Psoas muscle (tissue), 8 donors: ENCODE data around the gene FAM83F. TPM values are rescaled to one million over a fixed set of nuclear protein-coding genes. Genes with fewer than 3 reads are reported as not detected.

Experiments
- ATAC-seq, 4 donors: fragments of 200-7000 bp; cut with Tn5 transposase; one replicate each; pipeline ENCODE4 v1.9.1; 2020; ENCODE audit warnings: moderate library complexity in 3 of 4, mild to moderate bottlenecking in 2 of 4
- DNase-seq, 2 donors: peaks; one replicate each; pipeline ENCODE4 v3.0.0-alpha.2; 2020
- H3K27ac ChIP-seq: fragments of 200-600 bp; one replicate; pipeline ENCODE4 v1.8.0; 2022
- H3K27me3 ChIP-seq, 3 donors: fragments of 200-600 bp in 1 of 3; one replicate each; pipeline versions ENCODE4 v1.6.1 to v1.8.0; 2013 to 2022; ENCODE audit warnings: low read length in 2 of 3, mild to moderate bottlenecking in 2 of 3, moderate library complexity in 1 of 3; ENCODE audit not compliant: insufficient read depth in 3 of 3
- H3K36me3 ChIP-seq, 2 donors: fragments of 200-600 bp in 1 of 2; one replicate each; pipeline versions ENCODE4 v1.6.1 to v1.8.0; 2013 to 2022; ENCODE audit warnings: low read depth in 1 of 2, mild to moderate bottlenecking in 1 of 2, moderate library complexity in 1 of 2; ENCODE audit not compliant: insufficient read depth in 1 of 2
- H3K4me1 ChIP-seq: fragments of 200-600 bp; one replicate; pipeline ENCODE4 v1.8.0; 2022
- H3K4me3 ChIP-seq: fragments of 200-600 bp; one replicate; pipeline ENCODE4 v1.8.0; 2022; ENCODE audit warnings: mild to moderate bottlenecking
- H3K9me3 ChIP-seq: fragments of 200-600 bp; one replicate; pipeline ENCODE4 v1.8.0; 2022
- WGBS, 3 donors: extraction: QIAGEN DNeasy Blood & Tissue Kit; methylation state at CpG; one replicate each; pipeline versions ENCODE4 v1.1.6 to v1.1.7; 2013; 5-methylcytosine and 5-hydroxymethylcytosine counted together
- intact Hi-C, 2 donors: fragments of 100-400 bp; cut with DNase I; formaldehyde crosslinking; loops; one replicate each; pipeline versions ENCODE4 v1.11.0 to v1.14.2; 2022
- polyA plus RNA-seq, 3 donors: library from polyadenylated mRNA; stranded (reverse); fragments of 200-250 nt; gene quantifications; one replicate each; pipeline ENCODE4 v1.2.3, GENCODE V29; 2013
- total RNA-seq, 4 donors: library from RNA; stranded (reverse); fragmentation: NEBNext Ultra II Directional in 2 of 4; extraction: Animal tissue kit (Norgen Biotek cat#: 25700) in 2 of 4; gene quantifications; one replicate each; pipeline versions ENCODE4 v1.2.1 to v1.2.4, GENCODE V29; 2021 to 2023
- TF ChIP-seq, protein P1 (sequence below): fragments of 200-600 bp; IDR thresholded peaks from one replicate; pipeline ENCODE4 v1.8.0; 2022; ENCODE audit warnings: antibody characterized with exemption
- donor health status: healthy with polysubstance abuse.
- donor health status: DM: no; HTN: no; CAD: no; lungs with moderate emphysema.
- donor health status: Bipolar disorder and iron deficiency.
- donor health status: healthy.
- donor health status: DM: yes; HTN: yes; CAD: no.
- donor health status: DM: no; HTN: no; CAD: no.
- donor health status: DM: no; HTN: no; CAD: no.
- donor health status: DM: yes; HTN: yes; CAD: no.

The FAM83F gene
- total and polyA plus RNA-seq, 7 donors: under 0.01 to 0.10 (median 0.03) TPM; not detected in 1

DNA sequence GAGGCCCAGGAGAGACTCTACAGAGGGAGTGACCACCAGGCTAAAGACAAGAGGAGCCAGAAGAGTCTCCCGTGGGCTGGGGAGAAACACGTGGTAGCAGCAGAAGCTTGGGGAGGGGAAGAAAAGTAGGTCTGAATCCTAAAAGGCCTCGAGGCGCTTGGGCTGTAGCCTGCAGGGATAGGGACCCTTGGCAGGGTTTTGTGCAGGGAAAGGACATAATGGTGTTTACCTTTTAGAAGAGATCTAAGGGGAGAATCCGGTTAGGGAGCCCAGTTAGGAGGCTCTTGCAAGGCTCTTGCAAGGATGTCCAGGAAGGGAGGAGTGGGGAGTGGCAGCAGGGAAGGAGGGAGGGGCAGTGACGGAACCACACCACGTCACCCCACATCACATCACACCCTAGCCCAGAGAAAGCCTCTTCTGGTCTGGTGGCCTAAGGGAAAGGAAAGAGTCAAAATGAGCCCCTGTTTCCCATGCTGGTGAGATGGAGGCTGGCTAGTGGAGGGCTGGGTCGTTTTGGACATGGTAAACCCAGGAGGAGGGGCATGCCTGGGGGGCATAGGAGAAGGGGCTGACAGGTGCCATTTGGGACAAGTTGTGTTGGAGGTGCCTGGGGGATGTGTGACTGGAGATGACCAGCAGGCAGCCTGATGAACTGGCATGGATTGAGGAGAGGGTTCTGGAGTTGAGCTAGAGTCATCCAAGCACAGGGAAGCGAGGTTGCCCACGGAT lies 6.2 kb upstream of the FAM83F start:
- DNase-seq: no peak
- intact Hi-C loops: no loop called here
- Histone ChIP-seq H3K27ac (no peak overlapping the region), H3K4me3 (no peak overlapping the region), H3K4me1 (no peaks in the 10 kb centered on the region), H3K27me3 (peaks cover 0 to 18% (median 0%) of the 10 kb centered on the region in 3 donors), H3K36me3 (no peaks in the 10 kb centered on the region), H3K9me3 (no peaks in the 10 kb centered on the region)
- no peak for ATAC-seq
- 71 to 77% (median 73%) methylated on average over 10 of the region's 10 CpGs for WGBS, 3 donors
- TF ChIP-seq, protein P1, sequence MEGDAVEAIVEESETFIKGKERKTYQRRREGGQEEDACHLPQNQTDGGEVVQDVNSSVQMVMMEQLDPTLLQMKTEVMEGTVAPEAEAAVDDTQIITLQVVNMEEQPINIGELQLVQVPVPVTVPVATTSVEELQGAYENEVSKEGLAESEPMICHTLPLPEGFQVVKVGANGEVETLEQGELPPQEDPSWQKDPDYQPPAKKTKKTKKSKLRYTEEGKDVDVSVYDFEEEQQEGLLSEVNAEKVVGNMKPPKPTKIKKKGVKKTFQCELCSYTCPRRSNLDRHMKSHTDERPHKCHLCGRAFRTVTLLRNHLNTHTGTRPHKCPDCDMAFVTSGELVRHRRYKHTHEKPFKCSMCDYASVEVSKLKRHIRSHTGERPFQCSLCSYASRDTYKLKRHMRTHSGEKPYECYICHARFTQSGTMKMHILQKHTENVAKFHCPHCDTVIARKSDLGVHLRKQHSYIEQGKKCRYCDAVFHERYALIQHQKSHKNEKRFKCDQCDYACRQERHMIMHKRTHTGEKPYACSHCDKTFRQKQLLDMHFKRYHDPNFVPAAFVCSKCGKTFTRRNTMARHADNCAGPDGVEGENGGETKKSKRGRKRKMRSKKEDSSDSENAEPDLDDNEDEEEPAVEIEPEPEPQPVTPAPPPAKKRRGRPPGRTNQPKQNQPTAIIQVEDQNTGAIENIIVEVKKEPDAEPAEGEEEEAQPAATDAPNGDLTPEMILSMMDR: no peak

DNA sequence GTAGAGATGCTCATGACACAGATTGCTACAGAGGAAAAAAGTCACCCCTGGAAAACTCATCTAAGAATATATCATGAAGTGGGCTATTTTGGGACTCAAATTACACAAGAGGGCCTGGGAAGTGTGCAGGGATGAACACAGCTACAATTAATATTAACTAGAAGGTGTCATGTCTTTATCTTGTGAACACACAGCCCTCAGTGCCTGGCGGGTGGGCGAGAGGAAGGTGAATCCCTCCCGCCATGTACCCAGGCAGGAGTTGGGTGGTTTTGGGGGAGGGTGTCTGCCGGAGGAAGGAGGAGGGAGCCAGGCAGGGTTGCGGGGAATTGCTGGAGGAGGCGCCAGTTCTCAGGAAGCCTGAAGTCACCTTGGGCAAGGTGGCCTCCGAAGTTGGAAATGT lies 5.1 kb upstream of the FAM83F start:
- no peaks in the 10 kb centered on the region for H3K9me3 ChIP-seq
- no peak for ATAC-seq
- peaks cover 0 to 19% (median 0%) of the 10 kb centered on the region in 3 donors for H3K27me3 ChIP-seq
- intact Hi-C loops: no loop called here
- H3K4me1 ChIP-seq: no peaks in the 10 kb centered on the region
- TF ChIP-seq, protein P1: no peak
- no peak overlapping the region for H3K27ac ChIP-seq
- no peaks in the 10 kb centered on the region for H3K36me3 ChIP-seq
- WGBS, 3 donors: 82 to 92% (median 89%) methylated on average over 7 of the region's 7 CpGs
- no peak for DNase-seq
- no peak overlapping the region for H3K4me3 ChIP-seq

DNA sequence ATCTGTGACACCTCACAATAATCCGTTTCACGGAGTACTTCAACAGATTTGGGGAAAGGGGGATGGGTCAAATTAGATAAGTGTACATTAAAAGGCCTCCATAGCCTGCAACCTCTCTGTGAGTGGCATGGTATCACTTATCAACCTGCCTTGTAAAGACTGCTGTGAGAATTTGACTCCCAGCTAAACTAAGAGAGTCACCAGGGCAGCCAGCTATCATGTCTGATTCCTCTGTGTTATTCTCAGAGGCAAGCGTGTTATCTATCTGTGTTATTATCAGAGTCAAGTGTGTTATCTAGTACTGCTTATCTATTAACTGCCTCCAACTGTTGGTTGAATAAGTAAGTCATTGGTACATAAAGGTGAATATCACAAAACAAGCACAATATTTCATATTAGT lies 4.1 kb upstream of the FAM83F start:
- intact Hi-C loops: no loop called here

DNA sequence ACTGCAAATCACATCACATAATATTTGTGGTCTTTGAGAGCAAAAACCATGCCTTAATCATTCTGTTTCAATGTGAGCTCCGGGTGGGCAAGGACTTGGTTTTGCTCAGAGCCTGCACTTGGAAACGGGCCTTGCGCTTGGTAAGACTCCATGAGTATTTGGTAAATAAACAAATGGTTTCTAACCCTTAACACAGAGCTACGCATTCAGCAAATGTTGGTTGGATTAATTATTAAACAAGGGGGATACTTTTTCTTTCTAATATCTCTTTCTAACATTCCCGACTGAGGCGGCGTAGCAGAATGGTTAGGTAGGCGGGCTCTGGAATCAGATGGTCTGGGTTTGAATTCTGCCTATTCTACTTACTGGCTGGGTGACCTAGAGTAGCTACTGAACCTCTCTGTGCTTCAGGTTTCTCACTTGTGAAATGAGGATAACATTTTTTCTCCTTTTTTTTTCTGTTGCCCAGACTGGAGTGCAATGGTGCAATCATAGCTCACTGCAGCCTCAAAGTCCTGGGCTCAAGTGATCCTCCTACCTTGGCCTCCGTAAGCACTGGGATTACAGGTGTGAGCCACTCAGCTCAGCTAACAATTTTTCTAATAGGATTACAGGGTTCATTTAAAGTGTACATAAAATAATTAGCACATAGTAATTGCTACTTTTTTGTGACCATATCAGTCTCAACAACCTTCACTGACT lies 3.4 kb upstream of the FAM83F start:
- H3K4me3 ChIP-seq: no peak overlapping the region
- no peak overlapping the region for H3K27ac ChIP-seq
- WGBS, 3 donors: 90 to 92% (median 90%) methylated on average over 9 of the region's 9 CpGs
- TF ChIP-seq, protein P1: no peak
- intact Hi-C loops: no loop called here
- peaks cover 0 to 34% (median 6%) of the 10 kb centered on the region in 3 donors for H3K27me3 ChIP-seq
- no peaks in the 10 kb centered on the region for H3K4me1 ChIP-seq
- no peak for DNase-seq
- ATAC-seq: no peak
- no peaks in the 10 kb centered on the region for H3K36me3 ChIP-seq
- no peaks in the 10 kb centered on the region for H3K9me3 ChIP-seq

More for the DNA sequence above, 4.1 kb upstream of the FAM83F start:
- Histone ChIP-seq H3K4me1 (no peaks in the 10 kb centered on the region), H3K27ac (no peak overlapping the region), H3K36me3 (no peaks in the 10 kb centered on the region), H3K9me3 (no peaks in the 10 kb centered on the region), H3K27me3 (peaks cover 0 to 28% (median 3%) of the 10 kb centered on the region in 3 donors), H3K4me3 (no peak overlapping the region)
- 87 to 97% (median 87%) methylated on average over 3 of the region's 3 CpGs for WGBS, 3 donors
- ATAC-seq: no peak
- no peak for DNase-seq
- TF ChIP-seq, protein P1: no peak
